ENCODE data around the gene HOXC12.

GRCh38 chr12:54004841-54005530, 50.3 kb downstream of the HOXC12 start:
- no peak for TF ChIP-seq CTCF (IDR thresholded peaks at IDR 0.05)
- no peak for TF ChIP-seq POLR2AphosphoS5 (IDR thresholded peaks at IDR 0.05; ENCODE audit: low read depth, low read length)
- TF ChIP-seq, protein P1, sequence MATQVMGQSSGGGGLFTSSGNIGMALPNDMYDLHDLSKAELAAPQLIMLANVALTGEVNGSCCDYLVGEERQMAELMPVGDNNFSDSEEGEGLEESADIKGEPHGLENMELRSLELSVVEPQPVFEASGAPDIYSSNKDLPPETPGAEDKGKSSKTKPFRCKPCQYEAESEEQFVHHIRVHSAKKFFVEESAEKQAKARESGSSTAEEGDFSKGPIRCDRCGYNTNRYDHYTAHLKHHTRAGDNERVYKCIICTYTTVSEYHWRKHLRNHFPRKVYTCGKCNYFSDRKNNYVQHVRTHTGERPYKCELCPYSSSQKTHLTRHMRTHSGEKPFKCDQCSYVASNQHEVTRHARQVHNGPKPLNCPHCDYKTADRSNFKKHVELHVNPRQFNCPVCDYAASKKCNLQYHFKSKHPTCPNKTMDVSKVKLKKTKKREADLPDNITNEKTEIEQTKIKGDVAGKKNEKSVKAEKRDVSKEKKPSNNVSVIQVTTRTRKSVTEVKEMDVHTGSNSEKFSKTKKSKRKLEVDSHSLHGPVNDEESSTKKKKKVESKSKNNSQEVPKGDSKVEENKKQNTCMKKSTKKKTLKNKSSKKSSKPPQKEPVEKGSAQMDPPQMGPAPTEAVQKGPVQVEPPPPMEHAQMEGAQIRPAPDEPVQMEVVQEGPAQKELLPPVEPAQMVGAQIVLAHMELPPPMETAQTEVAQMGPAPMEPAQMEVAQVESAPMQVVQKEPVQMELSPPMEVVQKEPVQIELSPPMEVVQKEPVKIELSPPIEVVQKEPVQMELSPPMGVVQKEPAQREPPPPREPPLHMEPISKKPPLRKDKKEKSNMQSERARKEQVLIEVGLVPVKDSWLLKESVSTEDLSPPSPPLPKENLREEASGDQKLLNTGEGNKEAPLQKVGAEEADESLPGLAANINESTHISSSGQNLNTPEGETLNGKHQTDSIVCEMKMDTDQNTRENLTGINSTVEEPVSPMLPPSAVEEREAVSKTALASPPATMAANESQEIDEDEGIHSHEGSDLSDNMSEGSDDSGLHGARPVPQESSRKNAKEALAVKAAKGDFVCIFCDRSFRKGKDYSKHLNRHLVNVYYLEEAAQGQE (IDR thresholded peaks at IDR 0.05; ENCODE audit: insufficient read depth in 1 of 2, low read depth in 2 of 2, low read length in 1 of 2): no peak
- TF ChIP-seq SIN3A (IDR thresholded peaks at IDR 0.05; ENCODE audit: borderline replicate concordance, insufficient read depth, low read depth, low read length): 0 out of 2 replicates have a peak, but pooled peaks have one; percentile 23

Data from Panc1 (cell line).